Measurements from ENCODE around the gene BPIFA2. TPM values are rescaled to one million over a fixed set of nuclear protein-coding genes. Genes with fewer than 3 reads are reported as not detected.
"Not testable (repeated sequence)": the region's sequence is repeated elsewhere in the genome, so short reads cannot be mapped to it uniquely, and the experiment has no call there.

Gene BPIFA2, protein sequence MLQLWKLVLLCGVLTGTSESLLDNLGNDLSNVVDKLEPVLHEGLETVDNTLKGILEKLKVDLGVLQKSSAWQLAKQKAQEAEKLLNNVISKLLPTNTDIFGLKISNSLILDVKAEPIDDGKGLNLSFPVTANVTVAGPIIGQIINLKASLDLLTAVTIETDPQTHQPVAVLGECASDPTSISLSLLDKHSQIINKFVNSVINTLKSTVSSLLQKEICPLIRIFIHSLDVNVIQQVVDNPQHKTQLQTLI
- not detected in 2 replicates for total RNA-seq (2014; rRNA removed; shearing (Covaris generic); ENCODE audit: low replicate concordance)

DNA sequence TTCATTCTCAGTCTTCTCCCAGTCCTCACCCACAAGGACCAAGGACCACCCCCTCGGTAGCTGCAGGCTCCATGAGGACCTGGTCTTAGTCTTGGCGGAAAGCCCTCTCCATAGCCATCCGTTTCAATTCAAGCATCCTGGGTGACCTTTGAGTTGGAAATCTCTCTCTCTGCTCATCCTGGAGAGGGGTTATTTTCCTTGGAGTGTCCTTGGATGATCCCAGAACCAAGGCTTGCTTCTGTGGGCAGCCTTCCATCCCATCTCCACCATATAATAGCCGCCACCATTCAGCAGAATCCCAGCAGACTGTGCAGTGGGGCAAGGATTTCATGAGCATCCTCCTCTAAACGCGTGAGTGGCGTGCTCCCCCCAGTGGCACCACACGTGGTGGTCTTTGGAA is at the start of gene BPIFA2:
TSS of gene BPIFA2 (plus strand) at position 301 of the 400 bp plus-strand sequence. CDS start 987 bp downstream, outside the sequence.
- in situ Hi-C loops (cut with HindIII; ENCODE audit: low pct_unique_long_range_greater_than_20kb, low sequenced_read_pairs): no loop called here
- DNase-seq (ENCODE audit: low read depth): no peak

- in situ Hi-C loops (cut with HindIII; ENCODE audit: low pct_unique_long_range_greater_than_20kb, low sequenced_read_pairs): no loop called here
- DNase-seq (ENCODE audit: low read depth): no peak
Observed at GRCh38 chr20:33119725-33120720, 47.9 kb upstream of the BPIFA2 start.

- in situ Hi-C loops (cut with HindIII; ENCODE audit: low pct_unique_long_range_greater_than_20kb, low sequenced_read_pairs): no loop called here
- DNase-seq (ENCODE audit: low read depth): no peak
Observed at GRCh38 chr20:33120934-33121333, 47.0 kb upstream of the BPIFA2 start.

GRCh38 chr20:33122297-33122696 is 45.7 kb upstream of the BPIFA2 start:
- in situ Hi-C loops (cut with HindIII; ENCODE audit: low pct_unique_long_range_greater_than_20kb, low sequenced_read_pairs); DNase-seq (ENCODE audit: low read depth): not testable (repeated sequence)

DNA sequence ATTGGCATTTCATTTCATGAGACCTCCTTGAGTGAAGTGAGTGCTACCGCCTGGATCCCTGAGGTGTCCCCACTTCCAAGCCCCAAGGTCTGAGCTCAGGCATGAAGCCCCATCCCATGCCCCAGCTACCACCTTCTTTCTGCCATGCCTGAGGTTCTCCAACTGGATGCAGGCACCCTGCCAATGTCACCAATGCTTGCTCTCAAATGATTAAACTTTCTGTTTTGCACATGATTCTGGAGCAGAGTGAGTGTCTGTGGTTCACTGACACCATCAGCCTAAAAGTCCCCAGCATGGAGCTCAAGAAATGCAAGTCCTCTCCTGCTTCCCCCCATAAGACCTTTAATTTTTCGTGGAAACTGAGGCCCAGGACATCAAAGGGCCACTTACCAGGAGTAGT is 43.7 kb upstream of the BPIFA2 start:
- no peak for DNase-seq (ENCODE audit: low read depth)
- in situ Hi-C loops (cut with HindIII; ENCODE audit: low pct_unique_long_range_greater_than_20kb, low sequenced_read_pairs): no loop called here

GRCh38 chr20:33124994-33125393 is 43.0 kb upstream of the BPIFA2 start:
- in situ Hi-C loops (cut with HindIII; ENCODE audit: low pct_unique_long_range_greater_than_20kb, low sequenced_read_pairs): no loop called here
- DNase-seq (ENCODE audit: low read depth): no peak

DNA sequence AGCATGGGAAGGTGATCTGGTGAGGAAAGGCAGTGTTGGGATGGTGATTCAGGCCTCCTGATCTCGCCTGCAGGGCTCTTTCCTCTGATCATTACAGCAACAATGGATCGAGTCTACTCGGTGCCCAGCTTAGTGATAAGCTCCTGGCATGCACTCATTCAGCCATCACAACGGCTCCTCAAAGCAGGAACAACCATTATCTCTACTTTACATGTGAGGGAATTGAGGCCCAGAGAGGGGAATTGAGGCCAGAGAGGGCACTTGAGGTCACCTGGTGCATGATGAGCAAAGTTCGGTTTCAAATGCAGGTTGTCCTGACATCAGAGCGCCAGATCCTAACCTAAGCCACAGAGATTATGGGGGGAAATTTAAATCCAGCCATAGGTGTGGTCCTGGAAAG is 42.0 kb upstream of the BPIFA2 start:
- DNase-seq (ENCODE audit: low read depth): no peak
- in situ Hi-C loops (cut with HindIII; ENCODE audit: low pct_unique_long_range_greater_than_20kb, low sequenced_read_pairs): no loop called here

DNA sequence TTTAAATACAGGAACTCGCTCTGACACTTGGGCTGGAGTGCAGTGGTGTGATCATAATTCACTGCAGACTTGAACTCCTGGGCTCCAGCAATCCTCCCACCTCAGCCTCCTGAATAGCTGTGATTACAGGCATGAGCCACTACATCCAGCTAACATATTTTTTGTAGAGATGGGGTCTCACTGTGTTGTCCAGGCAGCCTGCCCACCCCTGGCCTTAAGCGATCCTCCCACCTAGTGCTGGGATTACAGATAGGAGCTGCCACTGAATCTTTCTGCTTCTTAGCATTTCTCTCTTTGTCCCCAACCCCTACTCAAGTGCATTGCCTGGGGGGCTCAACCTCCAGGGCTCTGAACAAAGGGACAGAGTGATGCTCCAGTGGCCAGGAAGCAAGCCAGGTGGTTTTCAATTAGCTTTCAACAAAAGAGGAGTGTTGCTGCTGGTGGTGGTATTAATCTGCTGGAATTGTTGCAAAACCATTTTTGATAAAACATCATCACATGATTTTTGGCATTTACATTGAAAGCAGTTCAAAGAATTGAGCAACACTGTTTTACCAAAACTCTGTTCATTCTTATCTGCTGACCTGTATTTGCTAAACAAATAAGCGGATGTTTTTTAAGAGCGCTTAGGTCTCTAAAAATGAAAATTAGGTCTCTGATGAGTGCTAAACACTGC is 40.4 kb upstream of the BPIFA2 start:
- DNase-seq (ENCODE audit: low read depth): no peak
- in situ Hi-C loops (cut with HindIII; ENCODE audit: low pct_unique_long_range_greater_than_20kb, low sequenced_read_pairs): no loop called here

- no peak for DNase-seq (ENCODE audit: low read depth)
- in situ Hi-C loops (cut with HindIII; ENCODE audit: low pct_unique_long_range_greater_than_20kb, low sequenced_read_pairs): no loop called here
Observed at GRCh38 chr20:33130568-33131061, 37.3 kb upstream of the BPIFA2 start.

DNA sequence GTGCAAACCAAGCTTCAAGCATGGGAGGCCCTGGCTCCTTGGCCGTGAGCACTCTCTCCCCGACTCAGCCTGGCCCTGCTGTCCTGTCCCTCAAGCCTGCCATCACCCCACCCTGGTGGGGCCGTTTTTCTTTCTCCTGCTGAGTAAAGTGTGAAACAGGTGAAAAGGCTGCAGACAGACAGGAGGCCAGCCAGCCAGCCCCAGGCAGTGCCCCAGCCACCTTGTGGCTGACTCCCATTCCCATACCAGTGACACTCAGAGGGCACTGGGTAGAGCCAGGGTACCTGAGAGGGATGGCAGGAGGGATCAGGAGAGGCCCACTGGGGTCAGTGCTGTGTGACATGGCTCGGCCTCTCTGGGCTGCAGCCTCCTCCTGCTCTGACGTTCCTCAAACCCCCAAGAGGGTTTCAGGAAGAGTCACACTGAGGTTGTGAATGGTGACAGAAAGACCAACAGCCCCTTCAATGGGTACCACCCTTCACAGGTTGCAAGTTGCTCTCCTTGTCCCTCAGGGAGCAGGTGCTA is 35.9 kb upstream of the BPIFA2 start:
- in situ Hi-C loops (cut with HindIII; ENCODE audit: low pct_unique_long_range_greater_than_20kb, low sequenced_read_pairs): no loop called here

DNA sequence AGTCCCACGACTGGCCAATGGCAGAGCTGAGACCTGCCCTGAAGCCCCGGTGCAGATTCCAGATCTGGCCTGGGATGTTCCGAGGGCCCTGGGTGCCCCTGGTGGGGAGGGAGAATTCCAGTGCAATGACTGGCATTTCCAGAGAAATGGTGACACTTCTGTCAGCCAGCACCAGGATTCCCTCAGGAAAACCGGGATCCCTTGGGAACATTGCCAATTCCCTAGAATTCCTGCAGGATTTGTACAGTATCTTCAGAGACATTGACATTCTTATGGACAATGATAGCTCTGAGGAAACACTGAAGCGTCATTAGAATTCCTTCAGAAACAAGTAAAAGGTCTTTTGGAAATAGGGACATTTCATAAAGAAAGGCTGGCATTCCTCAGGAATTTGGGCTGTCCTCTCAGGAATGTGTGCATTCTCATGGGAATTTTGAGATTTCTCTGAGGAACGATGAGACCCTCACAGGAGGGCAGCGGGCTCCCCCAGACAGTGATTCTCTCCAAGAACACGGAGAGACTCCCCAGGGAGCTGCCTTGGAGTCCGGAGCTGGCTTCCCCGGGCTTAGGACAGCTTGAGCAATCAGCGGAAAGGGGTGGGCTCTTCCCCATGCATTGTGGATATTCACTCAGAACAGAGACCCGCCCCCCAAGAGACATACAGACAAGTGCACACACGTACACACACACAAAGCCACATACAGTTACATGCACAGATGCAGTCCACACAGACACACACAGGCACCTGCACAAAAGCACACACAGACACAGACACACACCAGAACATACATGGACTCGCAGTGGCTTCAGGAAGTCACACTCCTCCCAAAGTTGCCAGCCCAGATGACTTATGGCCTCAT is 35.2 kb upstream of the BPIFA2 start:
- in situ Hi-C loops (cut with HindIII; ENCODE audit: low pct_unique_long_range_greater_than_20kb, low sequenced_read_pairs): no loop called here
- no peak for DNase-seq (ENCODE audit: low read depth)

More for the DNA sequence above, 35.9 kb upstream of the BPIFA2 start:
- no peak for DNase-seq (ENCODE audit: low read depth)

DNA sequence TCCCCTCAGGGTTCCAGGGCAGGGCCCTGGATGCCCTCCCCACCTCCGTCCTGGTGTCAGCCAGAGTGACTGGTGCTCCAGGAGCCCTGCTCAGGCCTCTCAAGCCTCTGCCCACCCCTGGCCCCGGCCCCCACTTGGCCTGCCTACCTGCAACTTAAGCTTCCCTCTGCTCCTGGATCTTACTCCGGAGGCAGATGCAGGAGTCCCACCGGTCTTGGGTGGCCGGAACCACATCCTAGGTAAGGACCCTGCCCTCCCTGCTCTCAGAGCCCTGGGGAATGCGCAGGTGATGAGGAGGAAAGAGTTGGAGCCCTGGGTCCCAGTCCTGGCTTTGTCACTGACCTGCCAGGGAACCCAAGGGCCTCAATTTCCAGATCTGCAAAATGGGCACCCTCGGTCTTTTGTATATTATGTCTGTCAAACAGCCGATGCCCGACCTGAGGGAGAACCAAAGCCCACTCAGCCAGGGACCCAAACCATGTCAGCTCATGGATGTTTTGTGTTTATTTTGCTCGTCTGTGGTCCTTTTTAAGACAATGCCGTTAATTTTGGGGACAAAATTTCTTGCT is 34.5 kb upstream of the BPIFA2 start:
- no peak for DNase-seq (ENCODE audit: low read depth)
- in situ Hi-C loops (cut with HindIII; ENCODE audit: low pct_unique_long_range_greater_than_20kb, low sequenced_read_pairs): no loop called here

DNA sequence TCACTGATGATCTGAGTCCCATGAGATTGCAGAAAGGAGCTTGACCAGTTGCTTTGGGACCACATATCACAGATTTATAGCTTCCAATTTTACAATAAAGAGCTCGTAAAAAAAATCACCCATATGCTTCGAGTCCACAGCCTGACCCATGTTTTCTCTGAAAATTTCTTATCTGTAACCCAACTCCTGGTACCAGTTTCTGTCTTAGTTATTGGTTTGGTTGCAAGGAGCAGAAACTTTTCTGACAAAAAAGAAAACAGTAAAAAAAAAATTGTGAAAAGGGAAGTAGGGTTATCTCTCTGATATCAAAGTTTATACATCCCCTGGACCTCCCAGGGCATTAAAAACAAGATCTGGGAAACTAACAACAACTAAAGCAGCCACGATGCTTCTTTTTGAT is 30.8 kb upstream of the BPIFA2 start:
- in situ Hi-C loops (cut with HindIII; ENCODE audit: low pct_unique_long_range_greater_than_20kb, low sequenced_read_pairs): no loop called here
- DNase-seq (ENCODE audit: low read depth): no peak

- no peak for DNase-seq (ENCODE audit: low read depth)
- in situ Hi-C loops (cut with HindIII; ENCODE audit: low pct_unique_long_range_greater_than_20kb, low sequenced_read_pairs): no loop called here
Observed at GRCh38 chr20:33139467-33139866, 28.5 kb upstream of the BPIFA2 start.

DNA sequence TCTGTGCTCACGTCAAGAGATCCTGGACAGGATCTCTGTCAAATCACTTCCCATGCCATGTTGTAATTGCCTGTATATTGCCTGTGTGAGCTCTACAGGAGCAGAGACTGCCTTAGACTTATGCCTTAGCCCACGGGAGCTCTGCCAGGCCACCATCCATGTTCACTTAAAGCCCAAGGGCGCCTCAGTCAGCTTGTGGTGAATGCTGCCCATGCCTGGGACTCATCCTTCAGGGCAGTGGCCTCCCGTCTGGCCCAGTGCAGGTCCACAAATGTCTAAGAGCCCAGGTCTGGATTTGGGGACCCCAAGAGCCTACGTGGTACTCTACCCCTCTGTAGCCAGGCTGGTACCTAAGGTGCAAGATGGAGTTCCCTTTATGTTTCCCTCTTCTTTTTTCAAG is 22.4 kb upstream of the BPIFA2 start:
- no peak for DNase-seq (ENCODE audit: low read depth)
- in situ Hi-C loops (cut with HindIII; ENCODE audit: low pct_unique_long_range_greater_than_20kb, low sequenced_read_pairs): no loop called here

DNA sequence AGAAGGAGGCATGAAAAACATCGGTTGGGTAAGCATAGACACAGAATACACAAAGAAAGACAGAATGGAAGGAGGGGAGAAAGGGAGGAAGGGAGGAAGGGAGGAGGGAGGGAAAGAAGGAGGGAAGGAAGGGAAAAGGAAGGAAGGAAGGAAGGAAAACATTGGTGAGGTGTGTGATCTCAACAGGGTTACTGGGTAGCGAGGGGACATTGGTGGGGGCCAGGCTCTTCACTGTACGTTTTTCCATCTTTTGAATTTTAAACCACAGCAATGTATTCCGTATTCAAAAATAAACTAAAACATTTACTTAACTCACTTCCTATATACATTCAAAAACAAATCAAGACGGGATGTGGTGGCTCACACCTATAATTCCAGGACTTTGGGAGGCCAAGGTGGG is 20.7 kb upstream of the BPIFA2 start:
- no peak for DNase-seq (ENCODE audit: low read depth)
- in situ Hi-C loops (cut with HindIII; ENCODE audit: low pct_unique_long_range_greater_than_20kb, low sequenced_read_pairs): no loop called here

GRCh38 chr20:33148040-33148439 is 19.9 kb upstream of the BPIFA2 start:
- no peak for DNase-seq (ENCODE audit: low read depth)
- in situ Hi-C loops (cut with HindIII; ENCODE audit: low pct_unique_long_range_greater_than_20kb, low sequenced_read_pairs): no loop called here
